Hindlimb muscle (tissue), 1 donor: Measurements from ENCODE around the gene ARID4B. TPM values are rescaled to one million over a fixed set of nuclear protein-coding genes. Genes with fewer than 3 reads are reported as not detected.
"Not testable (repeated sequence)": the region's sequence is repeated elsewhere in the genome, so short reads cannot be mapped to it uniquely, and the experiment has no call there.

Experiments
- DNase-seq: peaks from one replicate; pipeline ENCODE4 v3.0.0-alpha.2; 2013
- polyA plus RNA-seq: library from polyadenylated mRNA; unstranded; fragments of 120-200 nt; gene quantifications from one replicate; pipeline ENCODE4 v1.2.1, GENCODE V29; 2013; ENCODE audit not compliant: insufficient read length

The ARID4B gene
- polyA plus RNA-seq, 1 donor, result 19.1 TPM

DNA sequence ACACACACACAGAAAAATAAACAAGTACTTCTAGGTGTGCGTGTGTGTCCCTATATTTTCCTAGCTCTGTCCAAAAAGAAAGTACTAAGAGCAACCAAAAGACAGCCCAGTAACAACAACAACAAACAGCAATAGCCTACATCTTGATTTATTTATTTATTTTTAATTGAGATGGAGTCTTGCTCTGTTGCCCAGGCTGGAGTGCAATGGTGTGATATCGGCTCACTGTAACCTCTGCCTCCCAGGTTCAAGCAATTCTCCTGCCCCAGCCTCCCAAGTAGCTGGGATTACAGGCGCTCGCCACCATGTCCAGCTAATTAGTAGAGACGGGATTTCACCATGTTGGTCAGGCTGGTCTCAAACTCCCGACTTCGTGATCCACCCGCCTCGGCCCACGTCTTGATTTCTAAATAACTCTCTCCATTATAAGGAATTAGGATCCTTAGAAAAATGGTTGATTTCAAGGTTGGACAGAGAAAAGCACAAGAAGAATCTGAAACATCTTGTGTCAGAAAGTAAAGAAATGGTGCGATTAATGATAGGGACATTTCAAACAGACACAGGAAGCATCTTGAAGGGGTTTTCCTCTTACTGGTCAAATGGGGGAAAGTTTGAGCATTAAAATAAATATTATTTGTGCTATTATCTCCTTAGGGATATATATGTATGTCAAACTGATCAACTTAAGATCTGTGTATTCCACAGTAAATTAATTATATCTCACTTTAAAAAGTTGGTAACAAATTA, 59.4 kb downstream of the ARID4B start:
- no peak for DNase-seq

DNA sequence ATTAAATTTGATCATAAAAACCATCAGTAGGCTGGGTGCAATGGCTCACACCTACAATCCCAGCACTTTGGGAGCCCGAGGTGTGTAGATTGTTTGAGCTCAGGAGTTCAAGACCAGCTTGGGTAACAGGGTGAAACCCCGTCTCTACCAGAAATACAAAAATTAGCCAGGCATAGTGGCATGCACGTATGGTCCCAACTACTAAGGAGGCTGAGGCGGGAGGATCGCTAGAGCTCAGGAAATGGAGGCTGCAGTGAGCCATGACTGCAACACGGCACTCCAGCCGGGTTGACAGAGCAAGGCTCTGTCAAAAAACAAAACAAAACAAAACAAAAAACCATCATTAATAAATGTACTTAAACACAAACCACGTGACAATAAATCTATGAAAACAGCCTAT, 61.0 kb downstream of the ARID4B start:
- DNase-seq, result no peak

GRCh38 chr1:235266325-235266724, 61.7 kb downstream of the ARID4B start:
- DNase-seq, result no peak

DNA sequence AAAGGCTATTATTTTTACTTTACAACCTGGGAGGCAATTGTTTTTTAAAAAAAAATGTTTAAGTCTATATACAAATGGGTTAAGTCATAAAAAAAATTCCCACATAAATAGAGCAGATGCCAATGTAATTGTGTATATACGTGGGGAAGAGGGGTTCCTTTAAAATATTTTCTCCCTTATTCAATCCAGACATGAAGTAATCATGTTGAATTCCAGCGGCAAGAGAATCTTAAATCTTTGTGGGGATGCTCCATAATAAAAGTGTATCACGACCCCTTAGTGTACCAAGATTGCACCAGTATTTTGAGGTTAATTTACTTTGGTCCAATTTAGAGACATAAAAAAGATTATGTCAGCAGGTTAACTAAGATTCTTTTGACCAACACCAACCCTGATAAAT, 62.1 kb downstream of the ARID4B start:
- DNase-seq, result no peak

- no peak for DNase-seq
These were observed 63.7 kb downstream of the ARID4B start for GRCh38 chr1:235264327-235264726.

GRCh38 chr1:235262539-235262938, 65.4 kb downstream of the ARID4B start:
- DNase-seq, result no peak

- no peak for DNase-seq
These were observed 66.7 kb downstream of the ARID4B start for GRCh38 chr1:235261243-235261642.

DNA sequence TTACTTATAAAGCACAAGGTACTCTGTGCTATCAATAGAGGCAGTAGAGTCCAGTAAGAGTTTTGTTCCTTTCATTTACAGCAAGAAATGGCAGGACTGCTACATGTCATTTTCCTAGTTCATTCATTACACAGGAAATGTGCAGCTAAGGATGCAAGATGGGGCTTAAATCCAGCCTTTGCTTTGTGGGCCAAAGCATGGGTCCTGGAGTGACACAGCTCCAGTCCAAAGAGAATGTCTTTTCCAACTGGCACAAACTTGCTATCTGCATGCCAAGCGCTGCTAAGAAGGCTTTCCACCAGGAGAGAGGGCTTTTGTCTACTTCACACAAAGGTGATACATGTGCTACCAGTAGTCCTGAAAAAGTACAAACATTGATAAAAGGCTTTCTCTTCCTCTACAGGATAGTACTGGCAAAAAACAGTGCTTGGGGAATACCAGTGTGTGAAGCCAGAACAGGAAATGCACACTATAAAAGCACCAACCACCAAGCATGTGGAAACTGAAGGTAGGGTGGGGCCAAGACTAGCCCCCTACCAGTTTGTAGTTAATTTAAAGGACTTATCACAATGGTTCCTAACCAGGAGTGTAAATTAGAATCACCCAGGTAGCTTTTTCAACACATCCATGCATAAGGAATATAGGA, 68.7 kb downstream of the ARID4B start:
- DNase-seq, result no peak

- not testable (repeated sequence) for DNase-seq
These were observed 69.9 kb downstream of the ARID4B start for GRCh38 chr1:235258068-235258467.

DNA sequence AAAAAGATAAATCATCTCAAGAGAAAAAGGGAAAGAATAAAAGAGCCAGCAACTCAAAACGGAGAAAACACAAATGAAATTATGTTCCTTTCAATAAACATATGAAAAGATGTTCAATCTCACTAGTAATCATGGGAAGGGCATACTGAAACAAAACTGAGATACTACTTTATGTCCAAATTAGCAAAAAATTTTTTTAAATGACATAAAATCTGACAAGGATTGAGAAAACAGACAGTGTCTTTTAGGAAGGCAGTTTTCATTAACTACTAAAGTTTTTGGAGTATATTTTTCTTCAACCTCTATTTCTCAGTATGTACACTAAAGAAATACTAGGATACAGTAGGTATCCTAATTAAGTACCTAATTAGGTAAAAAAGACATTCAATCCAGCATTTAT, 73.3 kb downstream of the ARID4B start:
- DNase-seq, result no peak

DNA sequence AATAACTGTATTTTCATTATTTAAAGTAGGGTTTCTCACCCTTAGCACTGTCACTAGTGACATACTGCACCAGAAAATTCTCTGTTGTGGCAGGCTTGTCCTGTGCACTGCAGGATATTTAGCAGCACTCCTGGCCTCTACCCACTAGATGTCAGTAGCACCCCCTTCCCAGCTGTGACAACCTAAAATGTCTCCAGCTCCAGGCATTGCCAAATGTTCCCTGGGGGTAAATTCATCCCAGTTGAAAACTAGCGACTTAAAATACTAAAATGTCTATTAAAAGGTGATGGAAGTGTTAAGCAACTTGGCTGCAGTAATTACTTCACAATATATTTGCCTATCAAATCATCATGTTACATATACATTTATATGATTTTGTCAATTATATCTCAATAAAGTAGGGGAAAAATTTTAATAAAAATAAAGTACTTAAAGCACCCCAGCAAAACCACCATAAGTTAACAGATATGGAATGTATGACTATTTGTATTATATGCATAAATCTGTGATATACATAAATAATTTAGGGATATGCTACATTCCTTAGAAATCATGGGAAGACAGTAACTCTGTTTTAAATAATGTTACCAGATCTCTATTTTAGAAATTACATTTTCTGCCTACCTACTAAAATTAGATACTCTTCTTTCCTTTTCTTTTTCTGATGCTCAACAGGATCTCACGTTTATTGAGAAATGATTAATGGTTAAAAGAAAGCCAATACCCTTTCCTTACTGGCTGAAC, 74.6 kb downstream of the ARID4B start:
- peak; percentile 67 for DNase-seq

DNA sequence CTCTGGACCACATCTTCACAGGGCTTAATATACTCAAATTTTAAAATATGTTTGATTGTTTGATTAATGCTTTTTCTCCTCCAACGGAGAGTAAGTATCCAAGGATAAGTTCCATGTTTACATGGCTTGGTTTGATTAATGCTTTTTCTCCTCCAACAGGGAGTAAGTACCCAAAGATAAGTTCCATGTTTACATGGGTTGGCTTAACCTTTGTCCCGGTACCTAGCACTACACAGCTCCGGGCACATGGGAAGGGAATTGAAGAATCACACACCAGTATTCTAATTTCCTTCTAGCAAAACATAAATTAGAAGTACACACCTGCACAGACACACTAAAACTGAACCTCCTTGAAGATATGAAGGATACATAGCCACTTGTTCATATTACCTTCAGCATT, 77.5 kb downstream of the ARID4B start:
- DNase-seq, result no peak

GRCh38 chr1:235246022-235246948, 81.7 kb downstream of the ARID4B start:
- DNase-seq, result no peak

DNA sequence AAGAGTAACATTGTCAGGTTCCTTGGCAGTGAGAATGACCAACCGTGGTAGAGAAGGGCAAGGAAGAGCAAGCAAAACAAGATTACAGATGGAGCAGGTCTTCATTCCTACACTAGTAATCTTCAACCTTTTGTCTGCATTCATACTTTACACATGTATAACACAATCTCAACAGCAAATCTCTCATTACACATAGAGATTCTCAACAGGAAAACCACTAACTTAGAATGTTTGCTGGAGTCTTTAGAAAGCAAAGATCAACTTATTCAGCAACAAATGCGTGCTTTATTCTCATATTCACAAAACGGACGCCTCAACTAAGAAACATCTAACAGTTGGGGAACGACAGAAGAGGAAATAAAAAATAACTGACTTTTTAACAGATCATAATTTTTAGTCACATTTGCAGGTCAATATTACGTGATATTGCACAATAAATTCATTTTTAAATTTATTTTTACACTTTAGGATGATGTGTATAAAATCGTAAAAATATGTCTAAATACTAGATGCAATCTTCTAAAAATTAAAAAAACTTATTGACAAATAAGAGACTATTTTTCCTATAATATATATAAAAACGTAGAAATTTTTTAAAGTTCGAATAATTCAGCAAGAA, 82.9 kb downstream of the ARID4B start:
- no peak for DNase-seq

- DNase-seq, result no peak
These were observed 87.0 kb downstream of the ARID4B start for GRCh38 chr1:235240960-235241359.

DNA sequence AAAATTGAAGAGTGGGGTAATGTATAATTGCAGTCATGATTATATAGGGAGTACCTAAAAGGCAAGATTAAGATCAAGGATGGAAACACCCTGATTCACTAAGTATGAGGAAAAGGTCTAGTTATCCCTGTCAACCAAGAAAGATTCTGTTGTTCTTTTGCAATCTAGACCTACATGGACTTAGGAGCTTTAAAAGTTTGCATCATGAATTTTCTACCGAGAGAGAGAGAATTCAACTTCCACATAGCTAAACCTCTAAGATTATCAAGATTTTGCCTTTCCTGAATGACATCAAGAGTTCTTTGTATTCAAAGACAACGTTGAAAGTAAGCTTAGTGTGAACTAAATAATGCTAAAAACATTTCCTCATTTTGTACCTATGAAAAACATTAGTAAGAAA, 88.1 kb downstream of the ARID4B start:
- no peak for DNase-seq

- no peak for DNase-seq
These were observed 89.4 kb downstream of the ARID4B start for GRCh38 chr1:235238558-235238957.

- no peak for DNase-seq
These were observed 91.9 kb downstream of the ARID4B start for GRCh38 chr1:235236128-235236527.

DNA sequence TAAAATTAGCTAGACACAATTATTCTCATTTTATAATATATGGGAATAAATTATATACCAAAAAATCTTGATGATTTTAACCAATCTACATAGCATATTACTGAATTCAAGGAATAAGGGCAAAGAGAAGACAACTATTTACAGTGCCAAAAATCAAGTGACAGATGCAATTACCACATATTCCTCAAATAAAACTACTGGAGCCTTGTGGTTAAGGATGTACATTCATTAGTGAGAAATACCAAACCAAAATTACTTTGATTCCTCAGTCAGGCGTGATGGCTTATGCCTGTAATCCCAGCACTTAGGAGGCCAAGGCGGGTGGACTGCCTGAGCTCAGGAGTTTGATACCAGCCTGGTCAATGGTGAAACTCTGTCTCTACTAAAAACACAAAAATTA, 98.1 kb downstream of the ARID4B start:
- no peak for DNase-seq

DNA sequence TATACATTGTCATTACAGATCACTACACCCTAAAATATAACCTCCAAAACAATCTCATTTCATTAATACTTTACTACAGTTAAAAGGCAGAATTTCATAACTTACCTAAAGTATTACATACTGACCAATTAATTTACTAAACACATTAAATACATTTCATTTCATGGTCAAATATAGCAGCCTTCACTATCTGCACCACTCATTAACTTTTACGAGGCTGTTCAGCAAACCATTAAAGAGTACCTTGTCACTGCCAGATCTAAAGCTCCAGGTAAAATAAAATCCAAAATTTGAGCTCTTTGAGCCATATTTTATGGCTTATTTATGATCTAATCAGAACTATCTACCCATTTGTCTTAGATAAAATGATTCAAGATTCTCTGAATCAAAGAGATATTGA, 100.6 kb downstream of the ARID4B start:
- no peak for DNase-seq

- DNase-seq, result no peak
These were observed 101.0 kb downstream of the ARID4B start for GRCh38 chr1:235226933-235227332.

GRCh38 chr1:235225299-235225698, 102.7 kb downstream of the ARID4B start:
- no peak for DNase-seq
